GM18520 (cell line): Measurements from ENCODE around the gene IFT88.
"Not testable (repeated sequence)": the region's sequence is repeated elsewhere in the genome, so short reads cannot be mapped to it uniquely, and the experiment has no call there.

Experiments
- ATAC-seq: cut with Tn5 transposase; IDR thresholded peaks from one replicate; pipeline ENCODE4 v1.9.1; 2021; ENCODE audit not compliant: unreplicated experiment

The IFT88 gene

DNA sequence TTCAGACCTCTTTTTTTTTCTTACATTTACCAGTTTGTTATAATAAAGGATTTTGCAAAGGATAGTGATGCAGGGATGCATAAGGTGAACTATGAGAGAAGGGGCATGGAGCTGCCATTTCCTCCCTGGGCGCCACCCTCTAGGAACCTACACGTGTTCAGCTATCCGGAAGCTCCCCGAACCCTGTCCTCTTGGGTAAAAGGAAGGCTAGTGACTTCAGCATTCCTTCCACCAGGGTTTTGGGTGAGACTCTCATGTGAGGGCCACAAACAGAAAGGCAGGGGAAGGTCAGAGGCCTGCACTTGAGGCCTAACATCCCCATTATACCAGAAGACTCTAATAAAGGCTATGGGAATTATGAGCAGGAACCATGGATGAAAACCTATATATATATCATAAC lies 57.3 kb downstream of the IFT88 start:
- no peak for ATAC-seq

- ATAC-seq, result no peak
Measured at GRCh38 chr13:20633802-20634201, 66.8 kb downstream of the IFT88 start.

DNA sequence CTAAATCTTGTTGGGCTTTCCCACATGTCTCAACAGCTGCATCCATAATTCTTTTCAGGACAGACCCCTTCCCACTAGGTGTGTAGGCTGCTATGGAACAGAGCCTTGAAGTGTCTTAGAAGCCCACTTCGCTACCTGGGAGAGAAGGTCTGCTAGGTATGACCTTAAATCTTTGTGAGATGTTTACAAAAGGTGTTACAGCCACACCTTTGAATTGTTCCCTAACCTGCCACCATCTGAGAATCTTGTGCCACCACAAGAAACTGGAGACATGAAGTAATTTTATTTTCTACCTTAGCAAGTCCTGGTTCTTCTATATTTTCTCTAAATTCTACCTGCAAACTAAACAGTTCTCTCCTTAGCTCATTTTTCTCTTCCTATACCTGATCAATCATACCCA lies 69.1 kb downstream of the IFT88 start:
- ATAC-seq, result no peak

GRCh38 chr13:20637811-20638210 lies 70.9 kb downstream of the IFT88 start:
- no peak for ATAC-seq

DNA sequence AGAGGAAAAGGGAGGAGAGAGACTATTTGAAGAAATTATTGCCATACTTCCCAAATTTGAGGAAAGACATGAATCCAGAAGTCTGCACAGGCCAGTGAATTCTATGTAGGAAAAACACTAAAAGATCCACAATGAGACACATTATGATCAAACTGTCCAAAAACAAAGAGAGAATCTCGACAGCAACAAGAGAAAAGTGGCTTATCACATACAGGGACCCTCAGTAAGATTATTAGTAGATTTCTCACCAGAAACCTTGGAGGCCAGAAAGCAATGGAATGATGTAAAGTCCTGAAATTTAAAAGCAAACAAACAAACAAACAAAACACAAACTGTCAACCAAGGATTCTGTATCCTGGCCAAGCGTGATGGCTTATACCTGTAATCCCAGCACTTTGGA lies 80.8 kb downstream of the IFT88 start:
- no peak for ATAC-seq

- ATAC-seq, result no peak
Measured at GRCh38 chr13:20652946-20653345, 86.0 kb downstream of the IFT88 start.

GRCh38 chr13:20654156-20654555 lies 87.2 kb downstream of the IFT88 start:
- no peak for ATAC-seq

DNA sequence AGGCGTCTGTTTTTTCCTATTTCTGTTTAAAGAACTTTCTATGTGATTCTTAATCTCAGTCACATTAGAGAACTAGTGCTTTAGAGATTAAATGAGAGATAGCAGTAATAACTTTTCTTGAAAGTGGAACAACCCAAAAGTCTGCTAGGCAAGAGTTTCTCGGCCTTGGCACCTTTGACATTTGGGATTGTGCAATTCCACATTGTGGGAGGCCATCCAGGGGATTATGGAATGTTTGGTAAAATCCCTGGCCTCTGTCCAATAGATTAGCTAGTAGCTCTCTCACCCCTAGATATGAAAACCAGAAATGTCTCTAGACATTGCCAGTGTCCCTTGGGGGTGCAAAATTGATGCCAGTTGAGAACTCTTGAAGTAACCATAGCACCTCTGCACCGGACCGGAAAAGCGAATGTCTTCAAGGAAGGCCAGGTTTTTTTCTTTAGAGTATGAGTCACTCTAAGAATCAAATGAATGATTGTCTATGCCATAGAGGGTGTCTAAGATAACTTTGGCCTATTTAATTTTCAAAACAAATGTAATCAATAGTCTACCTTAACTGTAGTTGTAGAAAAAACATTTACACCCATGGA lies 91.6 kb downstream of the IFT88 start:
- ATAC-seq, result no peak

DNA sequence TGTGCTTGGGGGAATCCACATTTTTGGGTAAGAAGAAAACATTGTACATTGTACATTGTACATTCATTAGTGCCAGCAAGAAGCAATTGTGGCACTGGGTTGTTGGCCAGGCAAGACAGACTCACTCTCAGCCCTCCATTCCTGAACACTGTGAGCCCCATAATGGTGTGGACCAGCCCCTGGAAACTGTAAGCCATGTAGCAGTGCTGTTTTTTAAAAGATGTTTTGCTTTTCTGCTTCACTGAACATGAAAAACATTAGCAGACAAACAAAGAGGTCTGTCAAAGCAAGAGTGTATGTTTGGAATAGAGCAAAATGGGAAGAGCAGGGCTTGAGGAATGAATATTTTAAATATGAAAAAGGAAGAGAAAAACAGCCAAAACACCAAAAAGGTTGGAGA lies 97.4 kb downstream of the IFT88 start:
- ATAC-seq, result no peak

- ATAC-seq, result no peak
Measured at GRCh38 chr13:20666948-20667347, 100.0 kb downstream of the IFT88 start.

DNA sequence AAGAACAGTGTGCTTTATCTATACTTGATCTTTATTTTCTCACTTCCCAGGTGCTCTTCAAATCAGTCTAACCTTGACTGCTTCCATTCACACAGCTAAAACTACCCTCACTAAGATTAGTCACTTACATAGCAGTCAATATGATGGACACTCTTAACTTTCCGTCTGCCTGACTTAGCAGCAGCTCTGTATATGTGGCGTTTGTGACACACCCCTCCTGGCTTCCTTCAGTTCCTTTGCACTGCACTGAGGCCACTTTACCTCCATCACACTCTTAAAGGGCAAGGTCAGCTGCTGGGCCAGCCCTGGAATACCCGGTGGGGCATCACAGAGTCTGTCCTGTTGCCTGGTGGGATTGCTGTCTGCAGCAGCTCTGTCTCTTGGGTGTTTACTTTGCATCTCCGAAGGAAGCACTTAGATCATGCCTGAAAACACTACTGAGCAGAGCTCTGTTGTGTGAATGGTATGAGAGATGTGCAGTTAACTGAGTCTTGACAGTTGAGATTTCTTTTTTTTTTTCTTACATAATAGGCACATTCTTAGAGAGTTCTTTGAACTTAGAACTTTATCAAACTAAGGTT lies 101.0 kb downstream of the IFT88 start:
- ATAC-seq, result no peak

DNA sequence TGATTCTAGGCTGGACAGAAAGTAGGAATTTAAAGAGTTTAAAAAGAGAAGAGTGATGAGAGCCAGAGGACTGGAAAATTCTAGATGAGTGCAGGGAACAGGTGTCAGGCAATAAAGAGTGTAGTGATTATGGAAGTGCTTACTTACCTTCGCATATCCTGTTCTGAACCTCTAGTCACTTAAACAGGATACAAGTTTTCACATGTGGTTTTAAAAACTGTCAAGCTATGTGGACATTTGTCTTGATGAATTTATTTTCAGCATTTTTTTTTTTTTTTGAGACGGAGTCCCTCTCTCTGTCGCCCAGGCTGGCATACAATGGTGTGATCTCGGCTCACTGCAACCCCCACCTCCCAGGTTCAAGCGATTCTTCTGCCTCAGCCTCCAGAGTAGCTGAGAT lies 102.2 kb downstream of the IFT88 start:
- no peak for ATAC-seq

DNA sequence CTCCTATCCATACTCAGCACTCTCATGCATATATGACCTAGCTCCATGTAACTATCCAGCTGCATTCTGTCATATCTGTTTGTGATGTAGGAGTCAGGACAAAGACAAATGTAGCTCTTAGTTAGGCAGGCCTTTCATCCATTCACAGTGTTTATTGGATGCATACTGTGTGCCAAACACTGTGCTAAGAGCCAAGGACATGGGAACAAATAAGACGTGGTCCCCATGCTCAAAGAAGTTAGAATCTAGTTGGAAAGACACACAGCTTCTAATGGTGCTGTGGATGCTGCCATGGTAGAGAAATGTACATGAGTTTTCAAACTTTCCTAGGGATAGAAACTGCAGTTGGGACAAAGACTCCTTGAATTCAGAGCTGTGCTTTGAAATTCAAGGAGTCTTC lies 104.8 kb downstream of the IFT88 start:
- ATAC-seq, result no peak

- no peak for ATAC-seq
Measured at GRCh38 chr13:20672772-20673171, 105.8 kb downstream of the IFT88 start.

DNA sequence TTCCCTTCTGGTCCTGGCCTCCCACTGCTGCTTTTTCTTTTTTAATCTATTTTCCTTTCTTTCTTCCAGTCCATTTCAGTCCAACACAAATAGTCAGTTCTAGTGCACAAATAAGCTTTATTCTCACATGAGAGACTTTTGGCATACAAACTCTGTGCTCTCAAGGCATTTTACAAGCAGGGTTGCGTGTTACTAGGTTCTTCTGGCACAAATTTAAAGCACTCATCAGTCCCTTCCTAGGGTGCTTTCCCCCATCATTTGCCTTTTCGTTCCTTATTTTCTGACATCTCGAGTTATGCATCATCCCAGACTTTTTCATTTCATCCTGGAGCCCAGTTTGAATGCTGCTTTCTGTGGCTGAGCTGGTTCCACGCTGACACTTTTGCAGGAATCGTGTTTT lies 106.8 kb downstream of the IFT88 start:
- no peak for ATAC-seq

DNA sequence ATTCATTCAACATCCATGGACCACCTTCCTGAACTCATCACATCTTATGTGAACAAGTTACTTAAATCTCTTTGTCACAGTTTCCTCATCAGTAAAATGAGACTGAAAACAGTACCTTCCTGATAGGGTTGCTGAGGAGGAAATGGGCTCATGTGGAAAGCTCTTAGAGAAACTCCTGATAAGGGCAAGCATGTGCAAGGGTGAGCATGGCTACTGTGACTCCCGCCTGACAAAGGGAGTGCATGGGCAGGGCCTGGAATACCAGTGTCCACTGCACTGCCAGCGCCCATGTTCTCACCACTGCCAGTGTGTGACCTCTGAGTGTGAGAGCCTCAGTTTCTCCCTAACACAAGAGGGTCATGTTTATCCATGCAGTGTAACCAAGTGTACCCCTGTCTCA lies 109.3 kb downstream of the IFT88 start:
- ATAC-seq, result no peak

- ATAC-seq, result not testable (repeated sequence)
Measured at GRCh38 chr13:20678606-20679005, 111.6 kb downstream of the IFT88 start.

DNA sequence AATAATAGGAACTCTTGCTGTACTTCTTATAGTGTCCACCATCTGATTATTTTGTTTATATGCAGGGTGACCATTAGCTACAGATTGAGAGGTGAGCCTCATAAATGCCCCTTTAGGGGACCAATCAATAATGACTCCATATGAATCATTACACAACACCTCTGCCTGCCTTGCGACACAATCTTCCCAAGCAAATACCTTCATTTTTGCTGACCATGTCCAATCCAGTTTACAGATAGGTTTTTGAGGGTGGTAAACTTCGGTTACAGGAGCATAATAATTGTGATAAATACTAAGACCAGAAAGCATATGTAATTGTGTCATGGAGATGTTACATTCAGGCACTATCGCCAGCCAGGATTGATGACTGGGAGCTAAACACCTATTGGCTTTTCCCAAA lies 112.9 kb downstream of the IFT88 start:
- no peak for ATAC-seq

GRCh38 chr13:20680416-20681080 lies 113.6 kb downstream of the IFT88 start:
- ATAC-seq, result no peak

- not testable (repeated sequence) for ATAC-seq
Measured at GRCh38 chr13:20681481-20681880, 114.5 kb downstream of the IFT88 start.

DNA sequence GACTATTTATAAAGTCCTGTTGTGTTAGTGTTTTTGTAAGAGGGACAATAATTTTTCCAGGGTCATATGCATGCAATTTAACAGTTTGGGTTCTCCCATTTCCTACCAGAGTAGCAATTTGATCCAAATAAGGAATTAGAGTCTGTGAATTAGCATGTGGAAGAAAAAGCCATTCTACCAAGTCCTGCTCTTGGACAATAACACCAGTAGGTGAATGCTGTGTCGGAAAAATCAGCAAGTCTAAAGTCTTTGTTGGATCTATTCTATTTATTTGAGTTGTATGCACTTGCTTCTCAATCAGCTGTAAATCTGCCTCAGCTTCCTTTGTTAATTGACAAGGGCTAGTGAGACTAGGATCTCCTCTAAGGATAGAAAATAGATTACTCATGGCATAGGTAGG lies 115.1 kb downstream of the IFT88 start:
- ATAC-seq, result no peak

GRCh38 chr13:20684041-20684440 lies 117.1 kb downstream of the IFT88 start:
- no peak for ATAC-seq

- ATAC-seq, result no peak
Measured at GRCh38 chr13:20684546-20684945, 117.6 kb downstream of the IFT88 start.
